HUES64 (cell line): ENCODE measurements around the gene UGT1A5. TPM values are rescaled to one million over a fixed set of nuclear protein-coding genes. Genes with fewer than 3 reads are reported as not detected.

ENCODE experiments used
- H3K27ac ChIP-seq: 2 replicates; pipeline ENCODE4 v1.7.0; 2013; ENCODE audit warnings: low read depth, low read length, inconsistent platforms
- H3K27me3 ChIP-seq: 2 replicates; pipeline ENCODE4 v1.6.1; 2013; ENCODE audit warnings: mild to moderate bottlenecking, low read length; ENCODE audit not compliant: insufficient read depth
- H3K36me3 ChIP-seq: 2 replicates; pipeline ENCODE4 v1.6.1; 2013; ENCODE audit warnings: mild to moderate bottlenecking, low read length; ENCODE audit not compliant: insufficient read depth
- H3K4me1 ChIP-seq: 2 replicates; pipeline ENCODE4 v1.6.1; 2013; ENCODE audit warnings: mild to moderate bottlenecking, low read length, moderate library complexity; ENCODE audit not compliant: insufficient read depth
- H3K4me3 ChIP-seq: 2 replicates; pipeline ENCODE4 v1.5.1; 2013; ENCODE audit warnings: mild to moderate bottlenecking, low read length, moderate library complexity
- H3K9ac ChIP-seq: 2 replicates; pipeline ENCODE4 v1.6.1; 2013; ENCODE audit warnings: mild to moderate bottlenecking, low read depth, low read length
- H3K9me3 ChIP-seq: 2 replicates; pipeline ENCODE4 v1.6.1; 2013; ENCODE audit warnings: low read depth, low read length; ENCODE audit not compliant: insufficient read depth
- WGBS: fragments of 150-250, 120-280 bp; methylation state at CpG from one replicate; pipeline ENCODE4 v1.1.7; 2013; ENCODE audit warnings: missing lambda C conversion rate; 5-methylcytosine and 5-hydroxymethylcytosine counted together
- polyA plus RNA-seq, 2 experiments: library from polyadenylated mRNA; stranded (reverse); fragments of 50-300 nt; gene quantifications; one replicate each; pipeline ENCODE4 v1.2.3, GENCODE V29; 2013

UGT1A5 gene
- polyA plus RNA-seq (2013, experiment 1 of 2): not detected
- polyA plus RNA-seq (2013, experiment 2 of 2): not detected

DNA sequence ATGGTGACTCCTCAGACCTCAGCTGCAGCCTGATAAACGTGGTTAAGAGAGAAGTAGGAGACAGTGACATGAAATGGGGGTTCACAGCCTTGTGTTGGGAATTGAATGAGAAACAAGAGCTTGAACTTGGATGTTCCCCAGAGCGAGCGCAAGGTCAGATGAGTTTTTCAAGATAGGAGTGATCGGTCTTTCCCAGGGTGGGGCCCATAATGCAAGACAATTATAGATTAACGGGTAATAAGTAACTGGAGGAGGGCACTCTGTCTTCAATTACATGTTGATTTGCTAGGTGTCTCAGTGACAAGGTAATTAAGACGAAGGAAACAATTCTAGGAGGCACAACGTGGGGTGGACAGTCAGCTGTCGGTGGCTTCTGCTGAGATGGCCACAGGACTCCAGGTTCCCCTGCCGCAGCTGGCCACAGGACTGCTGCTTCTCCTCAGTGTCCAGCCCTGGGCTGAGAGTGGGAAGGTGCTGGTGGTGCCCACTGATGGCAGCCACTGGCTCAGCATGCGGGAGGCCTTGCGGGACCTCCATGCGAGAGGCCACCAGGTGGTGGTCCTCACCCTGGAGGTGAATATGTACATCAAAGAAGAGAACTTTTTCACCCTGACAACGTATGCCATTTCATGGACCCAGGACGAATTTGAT, at the start of gene UGT1A5:
UGT1A5 (plus strand) TSS at position 297 of the 651 bp plus-strand sequence; CDS start at position 382, 85 bp downstream.
- Histone ChIP-seq H3K9me3 (no peaks in the 10 kb centered on the region), H3K4me3 (no peak within 1 kb of the TSS), H3K36me3 (no peaks in the 10 kb centered on the region), H3K27me3 (no peaks in the 10 kb centered on the region), H3K9ac (no peak within 1 kb of the TSS), H3K27ac (no peak within 1 kb of the TSS), H3K4me1 (no peaks in the 10 kb centered on the region)
- 92% methylated on average over 14 of the region's 14 CpGs for WGBS

DNA sequence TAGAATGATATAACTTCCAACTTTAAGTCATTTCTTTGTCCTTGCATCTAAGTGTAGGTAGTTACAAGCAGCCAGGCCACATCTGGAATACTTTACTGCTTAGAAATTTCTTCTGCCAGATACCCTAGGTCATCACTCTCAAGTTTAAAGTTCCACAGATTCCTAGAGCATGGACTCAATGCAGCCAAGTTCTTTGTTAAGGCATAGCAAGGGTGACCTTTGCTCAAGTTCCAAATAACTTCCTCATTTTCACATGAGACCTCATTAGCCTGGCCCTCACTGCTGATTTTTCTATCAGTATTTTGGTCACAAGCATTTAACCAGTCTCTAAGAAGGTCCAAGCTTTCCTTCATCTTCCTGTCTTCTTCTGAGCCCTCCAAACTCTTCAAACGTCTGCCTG, 48.8 kb upstream of the UGT1A5 start:
- H3K4me3 ChIP-seq: no peak overlapping the region
- H3K27me3 ChIP-seq: no peaks in the 10 kb centered on the region
- H3K9me3 ChIP-seq: no peaks in the 10 kb centered on the region
- 64% methylated on average over 1 of the region's 1 CpG for WGBS
- H3K36me3 ChIP-seq: no peaks in the 10 kb centered on the region
- no peak overlapping the region for H3K9ac ChIP-seq
- no peak overlapping the region for H3K27ac ChIP-seq
- no peaks in the 10 kb centered on the region for H3K4me1 ChIP-seq

DNA sequence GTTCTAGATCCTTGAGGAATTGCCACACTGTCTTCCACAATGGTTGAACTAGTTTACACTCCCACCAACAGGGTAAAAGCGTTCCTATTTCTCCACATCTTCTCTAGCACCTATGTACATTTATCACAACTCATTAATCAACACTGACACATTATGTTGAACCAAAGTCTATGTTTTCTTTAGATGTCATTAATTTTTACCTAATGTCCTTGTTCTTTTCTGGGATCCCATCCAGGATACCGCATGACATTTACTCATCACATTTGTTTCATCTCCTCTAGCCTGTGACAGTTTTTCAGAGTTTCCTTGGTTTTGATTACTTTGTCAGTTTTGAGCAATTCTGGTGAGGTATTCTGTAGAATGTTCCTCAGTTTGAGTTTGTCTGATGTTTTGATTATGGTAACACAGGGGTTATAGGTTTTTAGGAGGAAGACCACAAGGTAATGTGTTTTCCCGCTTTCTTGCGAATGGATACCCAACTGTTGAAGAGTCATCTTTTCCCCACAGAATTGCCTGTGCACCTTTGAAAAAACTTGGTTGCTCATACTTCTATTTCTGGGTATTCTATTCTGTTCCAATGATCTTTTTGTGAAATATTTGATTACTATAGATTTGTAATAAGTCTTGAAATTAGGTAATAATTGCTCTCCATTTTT, 44.0 kb upstream of the UGT1A5 start:
- WGBS: 93% methylated on average over 4 of the region's 4 CpGs
- Histone ChIP-seq H3K9me3 (no peaks in the 10 kb centered on the region), H3K36me3 (no peaks in the 10 kb centered on the region), H3K4me3 (no peak overlapping the region), H3K9ac (no peak overlapping the region), H3K27me3 (no peaks in the 10 kb centered on the region), H3K4me1 (no peaks in the 10 kb centered on the region), H3K27ac (no peak overlapping the region)

DNA sequence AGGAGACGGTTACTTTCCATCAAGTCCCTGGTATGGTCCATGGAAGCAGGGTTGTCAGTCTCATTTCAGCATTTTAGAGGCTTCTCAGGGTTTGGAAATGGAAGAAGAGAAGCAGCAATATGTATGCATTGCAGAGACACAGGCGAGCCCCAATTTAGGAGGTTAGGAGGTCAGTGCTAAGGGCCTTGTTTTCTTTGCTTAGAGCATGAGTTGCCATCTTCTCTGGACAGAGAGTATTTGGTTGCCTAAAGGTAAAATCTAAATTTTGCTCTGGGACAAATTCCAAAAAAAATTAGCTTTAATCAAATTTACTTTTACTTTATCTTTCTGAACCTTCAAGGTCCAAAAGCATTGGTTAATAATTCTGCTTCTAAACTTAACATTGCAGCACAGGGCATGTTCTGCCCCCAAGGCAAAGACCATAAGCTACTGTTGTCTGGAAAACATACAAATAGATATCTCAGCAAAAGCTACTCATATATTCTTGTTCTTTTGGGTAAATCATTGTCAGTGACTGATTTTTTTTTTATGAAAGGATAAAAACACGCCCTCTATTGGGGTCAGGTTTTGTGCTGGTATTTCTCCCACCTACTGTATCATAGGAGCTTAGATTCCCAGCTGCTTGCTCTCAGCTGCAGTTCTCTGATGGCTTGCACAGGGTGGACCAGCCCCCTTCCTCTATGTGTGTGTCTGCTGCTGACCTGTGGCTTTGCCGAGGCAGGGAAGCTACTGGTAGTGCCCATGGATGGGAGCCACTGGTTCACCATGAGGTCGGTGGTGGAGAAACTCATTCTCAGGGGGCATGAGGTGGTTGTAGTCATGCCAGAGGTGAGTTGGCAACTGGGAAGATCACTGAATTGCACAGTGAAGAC, 41.2 kb upstream of the UGT1A5 start, which contains the start of gene UGT1A9:
UGT1A9 (plus strand) TSS at position 609 of the 872 bp plus-strand sequence; CDS start at position 646, 37 bp downstream.
- Histone ChIP-seq H3K27ac (no peak within 1 kb of the TSS), H3K9me3 (no peaks in the 10 kb centered on the region), H3K27me3 (no peaks in the 10 kb centered on the region), H3K9ac (no peak within 1 kb of the TSS), H3K36me3 (no peaks in the 10 kb centered on the region), H3K4me3 (no peak within 1 kb of the TSS), H3K4me1 (no peaks in the 10 kb centered on the region)
- WGBS: 87% methylated on average over 5 of the region's 5 CpGs

DNA sequence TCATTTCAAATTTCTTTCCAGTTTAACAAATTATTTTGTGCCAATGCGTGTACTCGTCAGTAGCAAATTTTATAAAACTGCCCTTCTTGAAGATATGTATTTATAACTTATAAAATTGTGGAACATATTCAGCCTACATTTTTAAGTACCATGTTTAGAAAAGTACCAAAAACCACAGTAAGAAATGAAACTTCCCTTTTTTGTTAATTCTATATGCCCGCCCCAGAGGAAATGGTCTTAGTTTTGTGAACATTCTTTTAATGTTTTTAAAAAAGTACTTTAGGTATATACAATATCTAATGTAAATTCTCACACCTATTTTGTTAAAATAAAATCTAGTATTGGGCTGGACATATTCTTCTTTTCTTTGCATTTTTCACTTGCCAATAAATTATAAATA, 39.8 kb upstream of the UGT1A5 start:
- H3K36me3 ChIP-seq: no peaks in the 10 kb centered on the region
- no peaks in the 10 kb centered on the region for H3K9me3 ChIP-seq
- no peaks in the 10 kb centered on the region for H3K4me1 ChIP-seq
- no CpG with 5 or more reads among the region's 3 CpGs for WGBS
- H3K27me3 ChIP-seq: no peaks in the 10 kb centered on the region
- no peak overlapping the region for H3K4me3 ChIP-seq
- H3K9ac ChIP-seq: no peak overlapping the region
- no peak overlapping the region for H3K27ac ChIP-seq

DNA sequence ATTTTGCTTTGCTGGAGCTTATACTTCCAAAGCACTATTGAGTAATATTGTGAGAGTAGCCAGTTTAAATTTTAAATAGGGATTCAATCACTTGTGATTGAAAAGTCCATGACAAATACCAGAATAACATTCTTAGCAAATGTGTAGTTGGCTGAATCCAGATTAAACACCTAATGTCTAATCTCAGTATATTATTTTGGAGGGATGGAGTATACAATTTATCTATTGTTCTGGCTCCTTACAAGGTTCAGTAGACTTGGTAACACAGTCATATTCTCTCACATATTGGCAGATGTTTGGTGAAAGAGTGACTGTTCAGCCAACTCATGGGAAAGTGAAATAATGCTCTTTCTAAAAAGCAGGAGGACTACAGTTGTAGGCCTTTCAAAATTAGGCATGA, 38.8 kb upstream of the UGT1A5 start:
- Histone ChIP-seq H3K9ac (no peak overlapping the region), H3K9me3 (no peaks in the 10 kb centered on the region), H3K27ac (no peak overlapping the region), H3K4me3 (no peak overlapping the region), H3K36me3 (no peaks in the 10 kb centered on the region), H3K4me1 (no peaks in the 10 kb centered on the region), H3K27me3 (no peaks in the 10 kb centered on the region)

DNA sequence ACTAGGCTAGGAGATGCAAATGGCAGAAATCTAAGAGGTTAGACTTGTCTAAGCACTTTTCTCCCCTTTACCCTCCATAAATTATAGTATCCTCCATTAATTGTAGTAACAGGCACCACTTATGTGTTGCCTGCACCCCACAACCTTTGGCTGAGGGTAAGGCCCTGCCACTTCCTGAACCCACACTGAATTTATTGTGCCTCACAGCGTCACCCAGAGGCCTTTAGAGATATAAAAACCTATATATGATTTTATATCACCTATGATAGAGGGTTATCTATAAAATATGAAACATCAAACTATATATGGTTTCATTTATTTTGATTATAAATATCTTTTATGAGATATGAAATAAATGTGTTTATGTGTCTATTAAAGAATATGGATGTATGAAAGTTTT, 38.4 kb upstream of the UGT1A5 start:
- Histone ChIP-seq H3K4me3 (no peak overlapping the region), H3K36me3 (no peaks in the 10 kb centered on the region), H3K9ac (no peak overlapping the region), H3K27ac (no peak overlapping the region), H3K4me1 (no peaks in the 10 kb centered on the region), H3K9me3 (no peaks in the 10 kb centered on the region), H3K27me3 (no peaks in the 10 kb centered on the region)
- no CpG with 5 or more reads among the region's 1 CpG for WGBS

DNA sequence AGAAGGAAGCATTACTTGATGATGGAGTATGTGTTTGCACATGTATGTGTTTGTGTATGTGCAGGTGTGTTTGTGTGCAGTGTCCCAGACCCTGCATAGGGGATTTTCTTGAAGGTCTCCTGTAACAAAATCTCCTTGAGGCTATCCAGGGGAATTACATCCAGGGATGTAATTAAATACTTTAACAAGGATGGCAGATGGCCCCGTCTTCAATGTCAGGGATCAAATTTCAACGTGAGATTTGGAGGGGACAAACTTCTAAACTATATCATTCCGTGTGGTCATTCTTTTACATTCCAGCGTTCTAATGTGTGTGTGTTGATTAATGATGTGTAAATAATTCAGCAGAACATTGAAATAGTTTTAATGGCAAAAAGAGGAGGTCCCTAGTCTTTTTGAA, 37.7 kb upstream of the UGT1A5 start:
- H3K4me1 ChIP-seq: no peaks in the 10 kb centered on the region

DNA sequence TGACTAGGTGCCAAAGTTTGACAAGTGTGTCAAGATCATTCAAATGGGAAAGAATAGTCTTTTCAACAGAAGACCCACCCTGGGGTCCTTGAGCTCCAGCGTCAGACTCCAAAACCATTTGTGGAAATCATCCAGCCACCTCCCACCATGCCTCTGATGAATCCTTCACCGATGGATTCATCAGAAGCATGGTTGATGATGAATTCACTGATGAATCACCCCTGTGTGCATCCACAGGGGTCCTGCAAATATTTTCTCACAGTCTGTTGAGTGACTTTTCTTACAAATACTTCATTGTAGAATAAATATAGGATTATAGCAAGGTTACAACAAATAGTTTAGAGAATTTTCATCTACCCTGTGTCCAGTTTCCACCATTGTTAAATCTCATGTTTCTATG, 36.7 kb upstream of the UGT1A5 start:
- H3K9me3 ChIP-seq: no peaks in the 10 kb centered on the region
- no peak overlapping the region for H3K9ac ChIP-seq
- no peaks in the 10 kb centered on the region for H3K36me3 ChIP-seq
- H3K4me1 ChIP-seq: no peaks in the 10 kb centered on the region
- WGBS: 92% methylated on average over 2 of the region's 2 CpGs
- no peak overlapping the region for H3K27ac ChIP-seq
- no peak overlapping the region for H3K4me3 ChIP-seq
- no peaks in the 10 kb centered on the region for H3K27me3 ChIP-seq

More for the DNA sequence above, 37.7 kb upstream of the UGT1A5 start:
- Histone ChIP-seq H3K27ac (no peak overlapping the region), H3K9me3 (no peaks in the 10 kb centered on the region), H3K27me3 (no peaks in the 10 kb centered on the region), H3K9ac (no peak overlapping the region), H3K4me3 (no peak overlapping the region), H3K36me3 (no peaks in the 10 kb centered on the region)
- 59% methylated on average over 4 of the region's 4 CpGs for WGBS

DNA sequence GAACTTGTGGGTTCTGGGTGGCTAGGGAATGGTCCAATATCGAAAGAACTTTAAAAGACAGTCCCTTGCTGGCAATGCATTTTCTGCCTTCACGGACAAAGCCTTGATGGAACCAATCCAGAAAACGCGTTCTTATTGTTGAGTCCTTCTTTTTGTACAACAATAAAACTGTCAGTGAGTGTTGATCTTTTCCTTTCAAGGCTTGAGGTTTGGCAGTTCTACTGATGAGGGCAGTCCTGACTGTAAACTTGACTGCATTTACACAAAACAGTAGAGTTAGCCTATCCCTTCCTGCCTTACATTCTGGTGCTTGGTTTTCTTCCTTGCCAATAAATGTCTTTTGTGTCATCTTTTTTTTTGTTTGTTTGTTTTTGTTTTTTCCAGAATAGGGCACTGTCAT, 33.5 kb upstream of the UGT1A5 start:
- Histone ChIP-seq H3K9me3 (no peaks in the 10 kb centered on the region), H3K4me1 (no peaks in the 10 kb centered on the region), H3K4me3 (no peak overlapping the region), H3K36me3 (no peaks in the 10 kb centered on the region), H3K27ac (no peak overlapping the region), H3K9ac (no peak overlapping the region), H3K27me3 (no peaks in the 10 kb centered on the region)
- 87% methylated on average over 4 of the region's 4 CpGs for WGBS
